GM23338 (cell line): Measurements from ENCODE around the gene CALCOCO1. TPM values are rescaled to one million over a fixed set of nuclear protein-coding genes. Genes with fewer than 3 reads are reported as not detected.

Experiments used
- ATAC-seq: fragments of 200-7000 bp; cut with Tn5 transposase; 3 replicates; pipeline ENCODE4 v1.9.1; 2020
- DNase-seq: peaks from one replicate; pipeline ENCODE4 v3.0.0-alpha.2; 2015; ENCODE audit warnings: low spot score
- H2AFZ ChIP-seq: fragments of 200-600 bp; sonication (generic); 2 replicates; pipeline ENCODE4 v1.8.0; 2016; ENCODE audit warnings: antibody characterized with exemption, mild to moderate bottlenecking, moderate library complexity
- H3F3A ChIP-seq: fragments of 200-600 bp; sonication (generic); replicated peaks from 2 replicates; pipeline ENCODE4 v1.8.0; 2017; ENCODE audit warnings: antibody characterized with exemption, mixed run types, low read depth
- H3K27ac ChIP-seq: fragments of 200-600 bp; sonication (generic); 2 replicates; pipeline ENCODE4 v1.6.1; 2016; ENCODE audit warnings: low read depth
- H3K27me3 ChIP-seq: fragments of 200-600 bp; sonication (generic); 2 replicates; pipeline ENCODE4 v1.8.0; 2016; ENCODE audit warnings: mild to moderate bottlenecking, mixed run types, moderate library complexity; ENCODE audit not compliant: insufficient read depth
- H3K36me3 ChIP-seq: fragments of 200-600 bp; sonication (generic); 2 replicates; pipeline ENCODE4 v1.8.0; 2016; ENCODE audit warnings: mild to moderate bottlenecking; ENCODE audit not compliant: insufficient read depth
- H3K4me1 ChIP-seq: fragments of 200-600 bp; sonication (generic); 2 replicates; pipeline ENCODE4 v1.8.0; 2016; ENCODE audit warnings: mild to moderate bottlenecking, moderate library complexity; ENCODE audit not compliant: insufficient read depth
- H3K4me2 ChIP-seq: fragments of 200-600 bp; sonication (generic); 2 replicates; pipeline ENCODE4 v1.7.1; 2017; ENCODE audit warnings: mixed run types
- H3K4me3 ChIP-seq: fragments of 200-600 bp; sonication (generic); 2 replicates; pipeline ENCODE4 v1.6.1; 2016; ENCODE audit warnings: mixed run types
- H3K79me2 ChIP-seq: fragments of 200-600 bp; sonication (generic); replicated peaks from 2 replicates; pipeline ENCODE4 v1.8.0; 2017; ENCODE audit warnings: mild to moderate bottlenecking; ENCODE audit not compliant: insufficient read depth
- H3K9me2 ChIP-seq: fragments of 200-600 bp; sonication (generic); 2 replicates; pipeline ENCODE4 v1.8.0; 2017; ENCODE audit not compliant: insufficient read depth
- H4K20me1 ChIP-seq: fragments of 200-600 bp; sonication (generic); replicated peaks from 2 replicates; pipeline ENCODE4 v1.8.0; 2017; ENCODE audit warnings: mild to moderate bottlenecking; ENCODE audit not compliant: insufficient read depth
- H3K27ac Mint-ChIP-seq: 2 replicates; pipeline ENCODE4 v1.8.0; 2020; ENCODE audit warnings: inconsistent platforms, mild to moderate bottlenecking, moderate library complexity, mixed read lengths
- H3K27me3 Mint-ChIP-seq: 3 replicates; pipeline ENCODE4 v1.8.0; 2022; ENCODE audit warnings: low read depth, mild to moderate bottlenecking, moderate library complexity, mixed read lengths, inconsistent platforms; ENCODE audit not compliant: insufficient read depth, poor library complexity
- H3K36me3 Mint-ChIP-seq: 3 replicates; pipeline ENCODE4 v1.8.0; 2021; ENCODE audit warnings: low read depth, mild to moderate bottlenecking, inconsistent platforms, moderate library complexity, mixed read lengths
- H3K4me1 Mint-ChIP-seq: 3 replicates; pipeline ENCODE4 v1.8.0; 2020; ENCODE audit warnings: mild to moderate bottlenecking, inconsistent platforms, mixed read lengths
- H3K4me3 Mint-ChIP-seq: 3 replicates; pipeline ENCODE4 v1.8.0; 2021; ENCODE audit warnings: moderate library complexity, mild to moderate bottlenecking, inconsistent platforms, mixed read lengths
- H3K9me3 Mint-ChIP-seq: 3 replicates; pipeline ENCODE4 v1.8.0; 2020; ENCODE audit warnings: moderate library complexity, mild to moderate bottlenecking, inconsistent platforms, mixed read lengths
- ZNF462 ChIP-seq: fragments of 250-450 bp; sonication (Bioruptor Pico); IDR thresholded peaks from 2 replicates; pipeline ENCODE4 v1.5.0; 2020; ENCODE audit warnings: mild to moderate bottlenecking, moderate library complexity
- polyA plus RNA-seq: library from polyadenylated mRNA; unstranded; fragments of >200 nt; fragmentation: Nextera tagmentation; extraction: Ambion mirVana; gene quantifications from 2 replicates; pipeline ENCODE4 v1.2.1, GENCODE V29; 2016
- total RNA-seq: library from RNA; depleted of rRNA; stranded (reverse); fragments of >200 nt; shearing (Covaris generic); gene quantifications from 2 replicates; pipeline ENCODE4 v1.2.3, GENCODE V29; 2014
- TF ChIP-seq, protein P1 (sequence below), 2 experiments: fragments of 200-600 bp in 1 of 2; sonication (generic) in 1 of 2; conservative IDR thresholded peaks; 2 replicates each; pipeline versions ENCODE4 v1.5.1 to v1.6.1; 2016 to 2017; ENCODE audit warnings: antibody characterized with exemption in 2 of 2, low read depth in 2 of 2, mild to moderate bottlenecking in 2 of 2, moderate library complexity in 1 of 2
- TF ChIP-seq, protein P2 (sequence below): IDR thresholded peaks from one replicate; pipeline ENCODE4 v1.6.1; 2018; ENCODE audit warnings: antibody characterized with exemption; ENCODE audit not compliant: unreplicated experiment
- TF ChIP-seq, protein P3 (sequence below): IDR thresholded peaks from 2 replicates; pipeline ENCODE4 v1.6.1; 2016; ENCODE audit warnings: antibody characterized with exemption

CALCOCO1 gene
- total and polyA plus RNA-seq, 2 experiments from 2014 or later: 6.5 to 20.4 TPM

DNA sequence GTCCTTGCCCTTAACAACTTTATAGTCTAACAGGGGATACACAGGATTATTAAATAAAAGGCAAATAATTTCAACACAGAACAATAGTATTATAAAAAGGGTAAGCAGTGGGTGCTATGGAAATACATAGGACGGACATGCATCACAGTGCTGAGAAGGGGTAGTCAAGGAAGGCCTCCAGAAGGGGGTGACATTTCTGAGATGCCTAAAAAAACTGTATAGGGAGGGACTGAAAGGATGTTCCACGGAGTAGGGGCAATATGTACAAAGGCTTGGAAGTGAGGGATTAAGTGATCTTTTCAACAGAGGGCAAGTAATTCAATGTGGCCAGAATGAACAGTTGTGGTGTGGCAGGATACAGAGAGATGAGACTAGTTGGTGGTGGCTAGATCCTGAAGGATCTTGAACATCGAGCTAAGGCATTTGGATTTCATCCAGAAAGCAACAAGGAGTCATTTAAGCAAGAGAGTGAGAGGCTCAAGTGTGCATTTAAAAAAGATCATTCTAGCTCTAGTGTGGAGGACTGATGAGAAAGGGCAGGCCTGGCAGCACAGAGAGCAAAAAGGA lies 42.5 kb downstream of the CALCOCO1 start:
- DNase-seq: no peak
- H3K79me2 ChIP-seq: no peaks in the 10 kb centered on the region
- Mint-ChIP-seq H3K27me3 (peaks cover 7% of the 10 kb centered on the region), H3K4me1 (peaks cover 9% of the 10 kb centered on the region), H3K4me3 (no peak overlapping the region), H3K9me3 (no peaks in the 10 kb centered on the region), H3K36me3 (no peaks in the 10 kb centered on the region), H3K27ac (no peak overlapping the region)
- TF ChIP-seq, protein P1, sequence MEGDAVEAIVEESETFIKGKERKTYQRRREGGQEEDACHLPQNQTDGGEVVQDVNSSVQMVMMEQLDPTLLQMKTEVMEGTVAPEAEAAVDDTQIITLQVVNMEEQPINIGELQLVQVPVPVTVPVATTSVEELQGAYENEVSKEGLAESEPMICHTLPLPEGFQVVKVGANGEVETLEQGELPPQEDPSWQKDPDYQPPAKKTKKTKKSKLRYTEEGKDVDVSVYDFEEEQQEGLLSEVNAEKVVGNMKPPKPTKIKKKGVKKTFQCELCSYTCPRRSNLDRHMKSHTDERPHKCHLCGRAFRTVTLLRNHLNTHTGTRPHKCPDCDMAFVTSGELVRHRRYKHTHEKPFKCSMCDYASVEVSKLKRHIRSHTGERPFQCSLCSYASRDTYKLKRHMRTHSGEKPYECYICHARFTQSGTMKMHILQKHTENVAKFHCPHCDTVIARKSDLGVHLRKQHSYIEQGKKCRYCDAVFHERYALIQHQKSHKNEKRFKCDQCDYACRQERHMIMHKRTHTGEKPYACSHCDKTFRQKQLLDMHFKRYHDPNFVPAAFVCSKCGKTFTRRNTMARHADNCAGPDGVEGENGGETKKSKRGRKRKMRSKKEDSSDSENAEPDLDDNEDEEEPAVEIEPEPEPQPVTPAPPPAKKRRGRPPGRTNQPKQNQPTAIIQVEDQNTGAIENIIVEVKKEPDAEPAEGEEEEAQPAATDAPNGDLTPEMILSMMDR (conservative IDR thresholded peaks at IDR 0.05; ENCODE audit: low read depth in 2 of 2): peak in 1 of 2 experiments; percentile 17; a peak in 1 of 4 replicates
- TF ChIP-seq, protein P2, sequence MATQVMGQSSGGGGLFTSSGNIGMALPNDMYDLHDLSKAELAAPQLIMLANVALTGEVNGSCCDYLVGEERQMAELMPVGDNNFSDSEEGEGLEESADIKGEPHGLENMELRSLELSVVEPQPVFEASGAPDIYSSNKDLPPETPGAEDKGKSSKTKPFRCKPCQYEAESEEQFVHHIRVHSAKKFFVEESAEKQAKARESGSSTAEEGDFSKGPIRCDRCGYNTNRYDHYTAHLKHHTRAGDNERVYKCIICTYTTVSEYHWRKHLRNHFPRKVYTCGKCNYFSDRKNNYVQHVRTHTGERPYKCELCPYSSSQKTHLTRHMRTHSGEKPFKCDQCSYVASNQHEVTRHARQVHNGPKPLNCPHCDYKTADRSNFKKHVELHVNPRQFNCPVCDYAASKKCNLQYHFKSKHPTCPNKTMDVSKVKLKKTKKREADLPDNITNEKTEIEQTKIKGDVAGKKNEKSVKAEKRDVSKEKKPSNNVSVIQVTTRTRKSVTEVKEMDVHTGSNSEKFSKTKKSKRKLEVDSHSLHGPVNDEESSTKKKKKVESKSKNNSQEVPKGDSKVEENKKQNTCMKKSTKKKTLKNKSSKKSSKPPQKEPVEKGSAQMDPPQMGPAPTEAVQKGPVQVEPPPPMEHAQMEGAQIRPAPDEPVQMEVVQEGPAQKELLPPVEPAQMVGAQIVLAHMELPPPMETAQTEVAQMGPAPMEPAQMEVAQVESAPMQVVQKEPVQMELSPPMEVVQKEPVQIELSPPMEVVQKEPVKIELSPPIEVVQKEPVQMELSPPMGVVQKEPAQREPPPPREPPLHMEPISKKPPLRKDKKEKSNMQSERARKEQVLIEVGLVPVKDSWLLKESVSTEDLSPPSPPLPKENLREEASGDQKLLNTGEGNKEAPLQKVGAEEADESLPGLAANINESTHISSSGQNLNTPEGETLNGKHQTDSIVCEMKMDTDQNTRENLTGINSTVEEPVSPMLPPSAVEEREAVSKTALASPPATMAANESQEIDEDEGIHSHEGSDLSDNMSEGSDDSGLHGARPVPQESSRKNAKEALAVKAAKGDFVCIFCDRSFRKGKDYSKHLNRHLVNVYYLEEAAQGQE: no peak
- no peaks in the 10 kb centered on the region for H3K27me3 ChIP-seq
- no peaks in the 10 kb centered on the region for H4K20me1 ChIP-seq
- H3K4me1 ChIP-seq: peaks cover 6% of the 10 kb centered on the region; the same call in 1 of the 2 replicates
- ATAC-seq: no peak; the same call in 2 of the 3 replicates
- no peaks in the 10 kb centered on the region for H3K9me2 ChIP-seq
- no peaks in the 10 kb centered on the region for H3K36me3 ChIP-seq
- 0 out of 2 replicates have a peak overlapping the region, but pooled peaks have one; percentile 23 for H2AFZ ChIP-seq
- no peak overlapping the region for H3K4me2 ChIP-seq
- no peaks in the 10 kb centered on the region for H3F3A ChIP-seq
- no peak overlapping the region for H3K4me3 ChIP-seq
- H3K27ac ChIP-seq: no peak overlapping the region

- no peaks in the 10 kb centered on the region for H3K9me2 ChIP-seq
- no peaks in the 10 kb centered on the region for H3K79me2 ChIP-seq
- no peaks in the 10 kb centered on the region for H3K36me3 ChIP-seq
- peaks cover 11% of the 10 kb centered on the region; the same call in 1 of the 2 replicates for H3K4me1 ChIP-seq
- ATAC-seq (no peak), DNase-seq (no peak)
- H3F3A ChIP-seq: no peaks in the 10 kb centered on the region
- no peak overlapping the region for H3K4me3 ChIP-seq
- Mint-ChIP-seq H3K4me1 (peaks cover 12% of the 10 kb centered on the region), H3K9me3 (no peaks in the 10 kb centered on the region), H3K36me3 (no peaks in the 10 kb centered on the region), H3K4me3 (no peak overlapping the region), H3K27ac (no peak overlapping the region), H3K27me3 (peaks cover 7% of the 10 kb centered on the region)
- no peaks in the 10 kb centered on the region for H3K27me3 ChIP-seq
- no peak overlapping the region for H2AFZ ChIP-seq
- no peak overlapping the region for H3K27ac ChIP-seq
- H4K20me1 ChIP-seq: no peaks in the 10 kb centered on the region
- 0 out of 2 replicates have a peak overlapping the region, but pooled peaks have one; percentile 23 for H3K4me2 ChIP-seq
- TF ChIP-seq ZNF462 (CRISPR knock-in tag): no peak
- TF ChIP-seq, protein P3, sequence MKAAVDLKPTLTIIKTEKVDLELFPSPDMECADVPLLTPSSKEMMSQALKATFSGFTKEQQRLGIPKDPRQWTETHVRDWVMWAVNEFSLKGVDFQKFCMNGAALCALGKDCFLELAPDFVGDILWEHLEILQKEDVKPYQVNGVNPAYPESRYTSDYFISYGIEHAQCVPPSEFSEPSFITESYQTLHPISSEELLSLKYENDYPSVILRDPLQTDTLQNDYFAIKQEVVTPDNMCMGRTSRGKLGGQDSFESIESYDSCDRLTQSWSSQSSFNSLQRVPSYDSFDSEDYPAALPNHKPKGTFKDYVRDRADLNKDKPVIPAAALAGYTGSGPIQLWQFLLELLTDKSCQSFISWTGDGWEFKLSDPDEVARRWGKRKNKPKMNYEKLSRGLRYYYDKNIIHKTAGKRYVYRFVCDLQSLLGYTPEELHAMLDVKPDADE: no peak
Measured at GRCh38 chr12:53683983-53684382, 43.3 kb downstream of the CALCOCO1 start.
